ENCODE measurements around the gene HAGHL.
"Not testable (repeated sequence)": the region's sequence is repeated elsewhere in the genome, so short reads cannot be mapped to it uniquely, and the experiment has no call there.

The HAGHL gene

DNA sequence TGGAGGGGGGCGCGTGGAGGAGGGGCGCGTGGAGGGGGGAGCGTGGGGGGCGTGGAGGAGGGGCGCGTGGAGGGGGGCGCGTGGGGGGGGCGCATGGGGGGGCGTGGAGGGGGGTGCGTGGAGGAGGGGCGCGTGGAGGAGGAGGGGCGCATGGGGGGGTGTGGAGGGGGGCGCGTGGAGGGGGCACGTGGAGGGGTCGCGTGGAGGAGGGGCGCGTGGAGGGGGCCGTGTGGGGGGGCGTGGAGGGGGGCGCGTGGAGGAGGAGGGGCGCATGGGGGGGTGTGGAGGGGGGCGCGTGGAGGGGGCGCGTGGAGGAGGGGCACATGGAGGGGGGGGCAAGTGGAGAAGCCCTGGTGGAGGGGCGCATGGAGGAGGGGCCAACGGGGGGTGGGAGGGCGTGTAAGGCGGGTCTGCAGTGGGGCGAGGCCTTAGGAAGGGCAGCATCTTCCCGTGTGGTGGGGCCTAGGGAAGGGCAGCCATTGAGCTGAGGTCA is 40.9 kb downstream of the HAGHL start:
- no peak overlapping the region for H3K4me2 ChIP-seq (ENCODE audit: low read length)
- no peaks in the 10 kb centered on the region for H3K4me1 ChIP-seq (ENCODE audit: control insufficient read depth, insufficient read depth, low read length)
- H3K4me3 ChIP-seq (ENCODE audit: low read length) = no peak overlapping the region
- no peaks in the 10 kb centered on the region for H3K36me3 ChIP-seq (ENCODE audit: insufficient read depth, low read length)
- H3K9ac ChIP-seq (ENCODE audit: low read depth, low read length) = no peak overlapping the region
- H3K27me3 ChIP-seq (ENCODE audit: control insufficient read depth, insufficient read depth, low read length) = no peaks in the 10 kb centered on the region
- H3K9me3 ChIP-seq (replicated peaks; ENCODE audit: low read length) = no peaks in the 10 kb centered on the region

DNA sequence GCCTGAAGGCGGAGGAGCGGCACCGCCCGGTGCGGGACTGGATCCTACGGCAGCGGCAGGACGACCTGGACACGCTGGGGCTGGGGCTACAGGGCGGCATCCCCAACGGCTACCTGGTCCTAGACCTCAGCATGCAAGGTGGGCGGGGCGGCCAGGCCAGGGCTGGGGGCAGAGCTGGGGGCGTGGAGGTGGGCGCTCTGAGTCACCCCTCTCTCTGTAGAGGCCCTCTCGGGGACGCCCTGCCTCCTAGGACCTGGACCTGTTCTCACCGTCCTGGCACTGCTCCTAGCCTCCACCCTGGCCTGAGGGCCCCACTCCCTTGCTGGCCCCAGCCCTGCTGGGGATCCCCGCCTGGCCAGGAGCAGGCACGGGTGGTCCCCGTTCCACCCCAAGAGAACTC is 41.5 kb downstream of the HAGHL start:
- H3K9me3 ChIP-seq (replicated peaks; ENCODE audit: low read length) = no peaks in the 10 kb centered on the region
- H3K36me3 ChIP-seq (ENCODE audit: insufficient read depth, low read length) = no peaks in the 10 kb centered on the region
- H3K4me1 ChIP-seq (ENCODE audit: control insufficient read depth, insufficient read depth, low read length) = no peaks in the 10 kb centered on the region
- H3K27me3 ChIP-seq (ENCODE audit: control insufficient read depth, insufficient read depth, low read length) = no peaks in the 10 kb centered on the region
- H3K4me2 ChIP-seq (ENCODE audit: low read length) = no peak overlapping the region
- no peak overlapping the region for H3K4me3 ChIP-seq (ENCODE audit: low read length)
- H3K9ac ChIP-seq (ENCODE audit: low read depth, low read length) = no peak overlapping the region

DNA sequence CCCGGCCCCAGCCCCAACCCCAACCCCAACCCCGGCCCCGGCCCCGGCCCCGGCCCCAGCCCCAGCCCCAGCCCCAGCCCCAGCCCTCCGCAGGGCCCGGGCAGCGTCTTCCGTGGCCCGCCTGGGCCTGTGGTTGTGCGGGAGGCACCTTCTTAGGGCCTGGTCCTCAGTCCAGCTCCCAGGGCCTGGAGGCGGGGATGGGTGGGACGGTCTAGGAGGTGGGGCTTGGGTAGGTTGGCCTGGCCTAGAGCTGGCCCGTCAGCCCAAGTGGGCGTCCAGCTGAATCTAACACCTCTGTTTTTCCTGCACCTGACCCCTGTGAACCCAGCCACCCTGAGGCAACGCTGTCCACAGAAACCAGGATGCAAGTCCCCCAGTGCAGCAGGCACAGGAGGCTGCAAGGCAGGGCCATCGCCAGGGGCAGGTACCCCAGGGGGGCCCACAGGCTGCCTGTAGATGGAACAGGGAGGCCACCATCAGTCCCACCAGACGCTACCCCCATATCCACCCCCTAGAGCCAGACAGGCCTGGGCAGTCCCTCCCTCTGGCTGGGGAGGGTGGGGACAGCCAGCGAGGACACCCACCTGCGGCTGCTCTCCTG is 42.4 kb downstream of the HAGHL start:
- H3K4me1 ChIP-seq (ENCODE audit: control insufficient read depth, insufficient read depth, low read length) = no peaks in the 10 kb centered on the region
- no peaks in the 10 kb centered on the region for H3K36me3 ChIP-seq (ENCODE audit: insufficient read depth, low read length)
- no peaks in the 10 kb centered on the region for H3K27me3 ChIP-seq (ENCODE audit: control insufficient read depth, insufficient read depth, low read length)
- no peaks in the 10 kb centered on the region for H3K9me3 ChIP-seq (replicated peaks; ENCODE audit: low read length)
- H3K4me2 ChIP-seq (ENCODE audit: low read length) = no peak overlapping the region
- no peak overlapping the region for H3K9ac ChIP-seq (ENCODE audit: low read depth, low read length)
- no peak overlapping the region for H3K4me3 ChIP-seq (ENCODE audit: low read length)

DNA sequence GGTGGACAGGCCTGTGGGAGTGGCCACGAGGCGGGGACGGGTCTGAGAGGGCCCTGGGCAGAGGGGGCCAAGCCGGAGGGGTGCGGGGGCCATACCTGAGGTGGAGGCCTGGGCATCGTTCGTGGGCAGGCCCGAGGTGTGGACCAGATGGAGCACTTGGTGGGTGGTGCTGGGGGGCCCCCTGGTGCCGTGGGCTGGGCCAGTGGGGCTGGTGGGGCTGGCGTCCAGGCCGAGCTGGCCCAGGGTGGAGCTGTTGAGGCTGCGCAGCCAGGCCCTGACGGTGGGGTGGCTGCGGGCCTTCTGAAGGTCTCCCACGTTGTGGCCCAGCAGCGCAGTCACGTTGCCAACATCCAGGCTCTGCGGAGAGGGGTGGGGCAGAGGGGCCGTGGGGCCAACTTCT is 43.0 kb downstream of the HAGHL start:
- no peak overlapping the region for H3K4me3 ChIP-seq (ENCODE audit: low read length)
- no peak overlapping the region for H3K9ac ChIP-seq (ENCODE audit: low read depth, low read length)
- no peaks in the 10 kb centered on the region for H3K27me3 ChIP-seq (ENCODE audit: control insufficient read depth, insufficient read depth, low read length)
- no peak overlapping the region for H3K4me2 ChIP-seq (ENCODE audit: low read length)
- no peaks in the 10 kb centered on the region for H3K9me3 ChIP-seq (replicated peaks; ENCODE audit: low read length)
- no peaks in the 10 kb centered on the region for H3K36me3 ChIP-seq (ENCODE audit: insufficient read depth, low read length)
- no peaks in the 10 kb centered on the region for H3K4me1 ChIP-seq (ENCODE audit: control insufficient read depth, insufficient read depth, low read length)

DNA sequence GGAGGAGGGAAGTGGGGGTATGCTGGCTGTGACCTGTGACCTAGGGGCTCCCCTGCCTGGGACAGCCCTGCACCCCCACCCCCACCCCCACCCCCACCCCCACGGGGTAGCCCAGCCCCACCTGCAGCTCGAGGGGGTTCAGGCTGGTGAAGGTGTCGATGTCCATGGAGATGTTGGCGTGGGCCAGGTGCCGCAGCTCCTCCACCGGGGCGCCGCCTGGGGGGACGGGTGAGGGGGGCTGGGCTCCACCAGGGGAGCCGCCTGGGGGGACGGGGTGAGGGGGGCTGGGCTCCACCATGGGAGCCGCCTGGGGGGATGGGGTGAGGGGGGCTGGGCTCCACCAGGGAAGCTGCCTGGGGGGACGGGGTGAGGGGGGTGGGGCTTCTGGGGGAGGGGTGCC is 43.5 kb downstream of the HAGHL start:
- H3K9me3 ChIP-seq (replicated peaks; ENCODE audit: low read length) = no peaks in the 10 kb centered on the region
- H3K4me1 ChIP-seq (ENCODE audit: control insufficient read depth, insufficient read depth, low read length) = no peaks in the 10 kb centered on the region
- no peak overlapping the region for H3K9ac ChIP-seq (ENCODE audit: low read depth, low read length)
- H3K27me3 ChIP-seq (ENCODE audit: control insufficient read depth, insufficient read depth, low read length) = no peaks in the 10 kb centered on the region
- no peaks in the 10 kb centered on the region for H3K36me3 ChIP-seq (ENCODE audit: insufficient read depth, low read length)
- no peak overlapping the region for H3K4me2 ChIP-seq (ENCODE audit: low read length)
- no peak overlapping the region for H3K4me3 ChIP-seq (ENCODE audit: low read length)

DNA sequence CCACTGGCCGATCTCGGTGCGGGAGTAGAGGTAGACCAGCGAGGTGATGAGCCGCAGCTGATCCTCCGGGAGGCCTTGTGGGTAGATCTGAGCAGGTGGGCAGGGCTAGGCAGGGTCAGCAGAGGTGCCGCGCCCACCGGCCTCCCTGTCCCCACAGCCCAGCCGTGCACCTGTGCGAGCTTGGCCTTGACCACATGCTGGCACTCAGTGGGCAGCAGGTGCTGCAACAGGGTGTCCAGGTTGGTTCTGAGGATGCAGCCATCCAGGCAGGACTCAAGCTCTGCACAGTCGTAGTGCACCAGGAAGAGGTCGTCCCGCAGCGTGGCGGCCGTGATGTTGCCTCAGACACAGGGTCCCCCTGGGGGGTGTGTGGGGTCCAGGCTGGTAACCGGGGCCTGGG is 46.1 kb downstream of the HAGHL start:
- Histone ChIP-seq H3K4me3 (ENCODE audit: low read length) (no peak overlapping the region), H3K4me1 (ENCODE audit: control insufficient read depth, insufficient read depth, low read length) (no peaks in the 10 kb centered on the region), H3K9me3 (replicated peaks; ENCODE audit: low read length) (no peaks in the 10 kb centered on the region), H3K4me2 (ENCODE audit: low read length) (no peak overlapping the region), H3K36me3 (ENCODE audit: insufficient read depth, low read length) (no peaks in the 10 kb centered on the region), H3K9ac (ENCODE audit: low read depth, low read length) (no peak overlapping the region), H3K27me3 (ENCODE audit: control insufficient read depth, insufficient read depth, low read length) (peaks cover 4% of the 10 kb centered on the region)

DNA sequence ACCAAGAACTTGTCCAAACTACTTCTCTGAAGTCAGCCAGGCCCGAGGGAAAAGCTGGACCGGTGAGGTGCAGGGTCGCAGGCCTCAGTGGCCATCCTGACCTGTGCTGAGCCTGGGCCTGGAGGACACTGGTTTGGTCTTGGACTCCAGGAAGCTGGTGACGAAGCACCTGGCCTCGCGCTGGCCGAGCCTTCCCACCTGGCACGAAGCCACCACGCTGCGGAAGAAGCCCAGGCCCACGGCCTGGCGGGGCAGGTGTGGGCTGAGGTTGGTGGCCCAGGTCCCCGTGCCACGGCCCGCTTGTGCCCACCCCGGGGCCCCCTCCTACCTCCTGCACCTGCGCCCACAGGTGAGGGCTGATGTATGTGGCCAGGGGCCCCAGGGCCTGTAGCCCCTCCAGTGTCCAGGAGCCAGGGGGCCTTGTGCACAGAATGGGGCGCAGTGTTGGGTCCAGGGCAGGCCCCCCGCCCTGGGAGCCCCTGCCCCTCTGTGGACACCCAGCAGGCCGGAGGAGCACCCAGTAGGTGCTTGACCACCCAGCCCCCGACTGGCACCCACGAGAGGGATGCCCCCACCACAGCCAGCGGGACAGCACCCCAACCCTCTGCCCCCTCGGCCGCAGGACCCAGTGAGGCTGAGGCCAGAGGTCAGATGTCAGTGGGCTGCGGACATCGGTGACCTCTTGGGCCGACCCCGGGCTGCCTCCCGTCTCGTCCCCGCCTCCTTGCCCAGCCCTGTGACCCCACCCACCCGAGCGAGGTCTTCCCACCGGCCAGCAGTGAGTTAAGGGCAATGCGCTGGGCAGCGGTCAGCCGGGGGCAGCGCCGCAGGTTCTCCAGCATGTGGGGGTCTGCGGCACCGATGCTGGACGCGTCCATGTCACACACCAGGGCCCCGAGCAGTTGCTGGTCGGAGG is 47.4 kb downstream of the HAGHL start:
- no peak overlapping the region for H3K4me2 ChIP-seq (ENCODE audit: low read length)
- peaks cover 15% of the 10 kb centered on the region for H3K27me3 ChIP-seq (ENCODE audit: control insufficient read depth, insufficient read depth, low read length)
- H3K4me1 ChIP-seq (ENCODE audit: control insufficient read depth, insufficient read depth, low read length) = no peaks in the 10 kb centered on the region
- no peaks in the 10 kb centered on the region for H3K9me3 ChIP-seq (replicated peaks; ENCODE audit: low read length)
- no peak overlapping the region for H3K9ac ChIP-seq (ENCODE audit: low read depth, low read length)
- H3K36me3 ChIP-seq (ENCODE audit: insufficient read depth, low read length) = no peaks in the 10 kb centered on the region
- H3K4me3 ChIP-seq (ENCODE audit: low read length) = no peak overlapping the region

DNA sequence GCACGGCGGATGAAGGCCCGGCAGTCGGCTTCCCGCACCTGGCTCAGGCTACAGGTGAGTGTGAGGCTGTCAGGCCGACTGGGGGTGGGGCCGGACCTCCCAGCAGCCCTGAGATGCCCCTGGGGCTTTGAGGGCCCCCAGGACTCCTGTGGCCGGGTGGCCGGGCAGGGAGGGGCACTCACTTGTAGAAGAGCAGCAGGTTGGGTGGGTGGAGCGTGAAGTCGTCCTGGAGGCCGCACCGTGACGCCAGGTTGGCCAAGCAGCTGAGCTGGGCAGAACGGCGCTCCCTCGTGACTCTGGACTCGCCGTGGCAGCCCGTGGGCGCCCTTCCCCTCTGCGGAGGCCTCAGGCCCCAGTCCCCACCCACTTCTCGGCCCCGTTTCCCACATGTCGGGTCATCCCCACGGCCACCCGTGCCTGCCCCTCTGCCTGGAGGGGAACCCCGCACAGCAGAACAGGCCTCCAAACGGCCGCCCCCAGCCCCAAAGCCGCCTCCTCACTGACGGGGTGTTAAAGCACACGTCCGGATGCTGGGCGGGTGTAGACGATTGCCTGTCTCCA is 48.4 kb downstream of the HAGHL start:
- Histone ChIP-seq H3K4me3 (ENCODE audit: low read length) (no peak overlapping the region), H3K9me3 (replicated peaks; ENCODE audit: low read length) (no peaks in the 10 kb centered on the region), H3K4me1 (ENCODE audit: control insufficient read depth, insufficient read depth, low read length) (no peaks in the 10 kb centered on the region), H3K4me2 (ENCODE audit: low read length) (no peak overlapping the region), H3K36me3 (ENCODE audit: insufficient read depth, low read length) (no peaks in the 10 kb centered on the region), H3K9ac (ENCODE audit: low read depth, low read length) (no peak overlapping the region), H3K27me3 (ENCODE audit: control insufficient read depth, insufficient read depth, low read length) (peaks cover 18% of the 10 kb centered on the region)

DNA sequence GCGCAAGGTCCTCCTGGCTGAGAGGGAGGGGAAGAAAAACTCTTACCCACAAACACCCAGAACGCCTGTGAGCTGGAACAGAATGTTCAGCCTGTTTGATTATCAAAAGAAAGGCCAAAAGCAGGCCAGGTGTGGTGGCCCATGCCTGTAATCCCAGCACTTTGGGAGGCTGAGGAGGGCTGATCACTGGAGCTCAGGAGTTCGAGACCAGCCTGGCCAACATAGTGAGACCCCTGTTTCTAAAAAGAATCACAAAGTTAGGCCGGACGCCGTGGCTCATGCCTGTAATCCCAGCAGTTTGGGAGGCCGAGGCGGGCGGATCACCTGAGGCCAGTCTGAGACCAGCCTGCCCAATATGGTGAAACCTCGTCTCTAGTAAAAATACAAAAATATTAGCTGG is 49.4 kb downstream of the HAGHL start:
- not testable (repeated sequence) for H3K4me3 ChIP-seq (ENCODE audit: low read length); H3K4me2 ChIP-seq (ENCODE audit: low read length); H3K4me1 ChIP-seq (ENCODE audit: control insufficient read depth, insufficient read depth, low read length); H3K9me3 ChIP-seq (replicated peaks; ENCODE audit: low read length); H3K9ac ChIP-seq (ENCODE audit: low read depth, low read length); H3K36me3 ChIP-seq (ENCODE audit: insufficient read depth, low read length)
- H3K27me3 ChIP-seq (ENCODE audit: control insufficient read depth, insufficient read depth, low read length) = peaks cover 18% of the 10 kb centered on the region

DNA sequence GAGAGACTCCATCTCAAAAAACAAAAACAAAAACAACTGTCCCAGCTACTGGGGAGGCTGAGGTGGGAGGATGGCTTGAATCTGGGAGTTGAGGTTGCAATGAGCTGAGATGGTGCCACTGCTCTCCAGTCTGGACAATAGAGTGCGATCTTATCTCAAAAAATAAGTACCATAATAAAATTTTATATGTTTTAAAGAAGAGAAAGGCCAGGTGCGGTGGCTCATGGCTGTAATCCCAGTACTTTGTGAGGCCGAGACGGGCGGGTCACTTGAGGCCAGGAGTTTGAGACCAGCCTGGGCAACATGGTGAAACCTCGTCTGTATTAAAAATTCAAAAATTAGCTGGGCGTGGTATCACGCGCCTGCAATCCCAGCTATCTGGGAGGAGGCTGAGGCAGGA is 49.9 kb downstream of the HAGHL start:
- Histone ChIP-seq H3K36me3 (ENCODE audit: insufficient read depth, low read length) (no peaks in the 10 kb centered on the region), H3K4me3 (ENCODE audit: low read length) (no peak overlapping the region), H3K27me3 (ENCODE audit: control insufficient read depth, insufficient read depth, low read length) (peaks cover 18% of the 10 kb centered on the region), H3K4me1 (ENCODE audit: control insufficient read depth, insufficient read depth, low read length) (no peaks in the 10 kb centered on the region), H3K9me3 (replicated peaks; ENCODE audit: low read length) (no peaks in the 10 kb centered on the region), H3K9ac (ENCODE audit: low read depth, low read length) (no peak overlapping the region), H3K4me2 (ENCODE audit: low read length) (no peak overlapping the region)

DNA sequence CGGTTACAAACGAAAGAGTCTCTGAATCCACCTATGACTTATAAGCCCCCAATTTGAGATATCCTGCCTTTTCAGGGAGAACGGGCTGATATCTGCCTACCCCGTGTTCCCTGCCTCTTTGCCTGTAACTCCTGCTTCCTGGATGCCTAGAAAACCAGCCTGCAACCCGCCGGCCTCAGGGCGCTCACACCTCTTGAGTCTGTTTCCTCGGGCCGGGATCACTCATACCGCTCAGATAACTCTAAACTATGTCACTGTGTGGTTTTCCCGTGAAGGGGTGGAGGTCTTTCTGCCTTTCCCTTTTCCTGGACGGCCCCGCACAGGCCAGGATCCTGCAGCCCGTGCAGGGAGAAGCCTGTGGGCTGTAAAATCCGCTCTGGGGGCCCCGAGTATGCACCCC is 50.9 kb downstream of the HAGHL start:
- Histone ChIP-seq H3K27me3 (ENCODE audit: control insufficient read depth, insufficient read depth, low read length) (peaks cover 25% of the 10 kb centered on the region), H3K9ac (ENCODE audit: low read depth, low read length) (no peak overlapping the region), H3K4me2 (ENCODE audit: low read length) (no peak overlapping the region), H3K4me3 (ENCODE audit: low read length) (no peak overlapping the region), H3K4me1 (ENCODE audit: control insufficient read depth, insufficient read depth, low read length) (no peaks in the 10 kb centered on the region), H3K36me3 (ENCODE audit: insufficient read depth, low read length) (no peaks in the 10 kb centered on the region), H3K9me3 (replicated peaks; ENCODE audit: low read length) (no peaks in the 10 kb centered on the region)
